Vagina (tissue), 2 donors: ENCODE measurements around the gene SMYD1.

Source experiments
- POLR2A ChIP-seq, 2 donors: fragments of 450-650 bp; IDR thresholded peaks; one replicate each; pipeline ENCODE4 v1.6.1; 2017; ENCODE audit warnings: antibody characterized with exemption in 2 of 2, mild to moderate bottlenecking in 2 of 2, moderate library complexity in 2 of 2
- POLR2AphosphoS5 ChIP-seq, 2 donors: sonication (generic); formaldehyde crosslinking; IDR thresholded peaks; one replicate each; pipeline ENCODE4 v1.9.0; 2017; ENCODE audit warnings: antibody characterized with exemption in 2 of 2, mild to moderate bottlenecking in 2 of 2, low read depth in 1 of 2; ENCODE audit not compliant: insufficient read depth in 1 of 2
- TF ChIP-seq, protein P1 (sequence below), 3 experiments: fragments of 450-650 bp in 2 of 3; fragments of 200-600 bp in 1 of 3; sonication (generic) in 1 of 3; IDR thresholded peaks; one replicate each; pipeline ENCODE4 v1.5.1; 2017 to 2019; ENCODE audit warnings: antibody characterized with exemption in 3 of 3, mild to moderate bottlenecking in 2 of 3, moderate library complexity in 2 of 3

- TF ChIP-seq POLR2A (IDR thresholded peaks at IDR 0.05) (no peak), POLR2AphosphoS5 (IDR thresholded peaks at IDR 0.05; ENCODE audit: insufficient read depth in 1 of 2, low read depth in 1 of 2) (no peak)
- TF ChIP-seq, protein P1, sequence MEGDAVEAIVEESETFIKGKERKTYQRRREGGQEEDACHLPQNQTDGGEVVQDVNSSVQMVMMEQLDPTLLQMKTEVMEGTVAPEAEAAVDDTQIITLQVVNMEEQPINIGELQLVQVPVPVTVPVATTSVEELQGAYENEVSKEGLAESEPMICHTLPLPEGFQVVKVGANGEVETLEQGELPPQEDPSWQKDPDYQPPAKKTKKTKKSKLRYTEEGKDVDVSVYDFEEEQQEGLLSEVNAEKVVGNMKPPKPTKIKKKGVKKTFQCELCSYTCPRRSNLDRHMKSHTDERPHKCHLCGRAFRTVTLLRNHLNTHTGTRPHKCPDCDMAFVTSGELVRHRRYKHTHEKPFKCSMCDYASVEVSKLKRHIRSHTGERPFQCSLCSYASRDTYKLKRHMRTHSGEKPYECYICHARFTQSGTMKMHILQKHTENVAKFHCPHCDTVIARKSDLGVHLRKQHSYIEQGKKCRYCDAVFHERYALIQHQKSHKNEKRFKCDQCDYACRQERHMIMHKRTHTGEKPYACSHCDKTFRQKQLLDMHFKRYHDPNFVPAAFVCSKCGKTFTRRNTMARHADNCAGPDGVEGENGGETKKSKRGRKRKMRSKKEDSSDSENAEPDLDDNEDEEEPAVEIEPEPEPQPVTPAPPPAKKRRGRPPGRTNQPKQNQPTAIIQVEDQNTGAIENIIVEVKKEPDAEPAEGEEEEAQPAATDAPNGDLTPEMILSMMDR (IDR thresholded peaks at IDR 0.05), result no peak
Measured at GRCh38 chr2:88069117-88069516, 1.5 kb downstream of the SMYD1 start.
